ENCODE data around the gene ENO2.
A peak's percentile ranks its signal among the peaks of the same experiment; 100 is the strongest.

ENO2 gene

GRCh38 chr12:6946920-6947374, 32.6 kb downstream of the ENO2 start:
- peaks cover 22% of the 10 kb centered on the region for H3K4me1 ChIP-seq
- peak overlapping the region; percentile 85 for H2AFZ ChIP-seq
- no peaks in the 10 kb centered on the region for H3K79me2 ChIP-seq
- H3K36me3 ChIP-seq (ENCODE audit: control insufficient read depth, insufficient read depth, low read length), result no peaks in the 10 kb centered on the region
- H3K4me3 ChIP-seq (ENCODE audit: low read depth, low read length), result peak overlapping the region; percentile 56
- peak overlapping the region; percentile 56 for H3K4me2 ChIP-seq (ENCODE audit: low read length)
- H3K9me3 ChIP-seq (ENCODE audit: control insufficient read depth, low read length), result no peaks in the 10 kb centered on the region
- H3K9ac ChIP-seq, result no peak overlapping the region
- no peaks in the 10 kb centered on the region for H3K27me3 ChIP-seq (ENCODE audit: control insufficient read depth, insufficient read depth, low read length)
- peak overlapping the region; percentile 92 for H3K27ac ChIP-seq
- TF ChIP-seq CTCF (IDR thresholded peaks at IDR 0.05), result no peak

- H3K4me3 ChIP-seq (ENCODE audit: low read depth, low read length), result no peak overlapping the region
- H3K27me3 ChIP-seq (ENCODE audit: control insufficient read depth, insufficient read depth, low read length), result no peaks in the 10 kb centered on the region
- no peak for TF ChIP-seq CTCF (IDR thresholded peaks at IDR 0.05)
- no peaks in the 10 kb centered on the region for H3K36me3 ChIP-seq (ENCODE audit: control insufficient read depth, insufficient read depth, low read length)
- no peak overlapping the region for H3K9ac ChIP-seq
- H3K4me1 ChIP-seq, result peaks cover 22% of the 10 kb centered on the region
- H3K4me2 ChIP-seq (ENCODE audit: low read length), result no peak overlapping the region
- no peaks in the 10 kb centered on the region for H3K79me2 ChIP-seq
- no peak overlapping the region for H2AFZ ChIP-seq
- H3K27ac ChIP-seq, result no peak overlapping the region
- no peaks in the 10 kb centered on the region for H3K9me3 ChIP-seq (ENCODE audit: control insufficient read depth, low read length)
Observed at GRCh38 chr12:6947615-6948014, 33.2 kb downstream of the ENO2 start.

GRCh38 chr12:6948873-6949594, 34.7 kb downstream of the ENO2 start:
- Histone ChIP-seq H3K4me2 (ENCODE audit: low read length) (no peak overlapping the region), H3K27me3 (ENCODE audit: control insufficient read depth, insufficient read depth, low read length) (no peaks in the 10 kb centered on the region), H3K9ac (no peak overlapping the region), H3K79me2 (no peaks in the 10 kb centered on the region), H3K4me3 (ENCODE audit: low read depth, low read length) (no peak overlapping the region), H3K27ac (no peak overlapping the region), H3K9me3 (ENCODE audit: control insufficient read depth, low read length) (no peaks in the 10 kb centered on the region), H2AFZ (no peak overlapping the region), H3K36me3 (ENCODE audit: control insufficient read depth, insufficient read depth, low read length) (no peaks in the 10 kb centered on the region), H3K4me1 (peaks cover 17% of the 10 kb centered on the region)
- TF ChIP-seq CTCF (IDR thresholded peaks at IDR 0.05), result no peak

GRCh38 chr12:6950401-6950801, 36.0 kb downstream of the ENO2 start:
- Histone ChIP-seq H3K4me2 (ENCODE audit: low read length) (no peak overlapping the region), H3K4me1 (peaks cover 9% of the 10 kb centered on the region), H3K9me3 (ENCODE audit: control insufficient read depth, low read length) (no peaks in the 10 kb centered on the region), H3K27ac (no peak overlapping the region), H2AFZ (no peak overlapping the region), H3K79me2 (no peaks in the 10 kb centered on the region), H3K36me3 (ENCODE audit: control insufficient read depth, insufficient read depth, low read length) (no peaks in the 10 kb centered on the region), H3K4me3 (ENCODE audit: low read depth, low read length) (no peak overlapping the region), H3K9ac (no peak overlapping the region), H3K27me3 (ENCODE audit: control insufficient read depth, insufficient read depth, low read length) (no peaks in the 10 kb centered on the region)
- TF ChIP-seq CTCF (IDR thresholded peaks at IDR 0.05), result no peak
